MM.1S (cell line): Measurements from ENCODE around the gene ANKS1B.

ENCODE experiments used
- DNase-seq: peaks from one replicate; pipeline ENCODE4 v3.0.0-alpha.2; 2015
- H2AFZ ChIP-seq: fragments of 300-600 bp; sonication (generic); 2 replicates; pipeline ENCODE4 v1.6.0; 2016; ENCODE audit warnings: antibody characterized with exemption, low read length
- H3F3A ChIP-seq: fragments of 300-600 bp; sonication (generic); 2 replicates; pipeline ENCODE4 v1.6.1; 2016; ENCODE audit warnings: mild to moderate bottlenecking, antibody characterized with exemption, low read length, moderate library complexity, mixed read lengths; ENCODE audit not compliant: insufficient read depth
- H3K27ac ChIP-seq: fragments of 300-600 bp; sonication (generic); 2 replicates; pipeline ENCODE4 v1.5.1; 2016; ENCODE audit warnings: mild to moderate bottlenecking, low read length
- H3K27me3 ChIP-seq: fragments of 300-600 bp; sonication (generic); replicated peaks from 2 replicates; pipeline ENCODE4 v1.6.0; 2016; ENCODE audit warnings: low read length; ENCODE audit not compliant: insufficient read depth
- H3K36me3 ChIP-seq: fragments of 300-600 bp; sonication (generic); replicated peaks from 2 replicates; pipeline ENCODE4 v1.6.1; 2016; ENCODE audit warnings: mild to moderate bottlenecking, low read length, mixed read lengths; ENCODE audit not compliant: insufficient read depth
- H3K4me1 ChIP-seq: fragments of 300-600 bp; sonication (generic); 2 replicates; pipeline ENCODE4 v1.6.1; 2016; ENCODE audit warnings: low read length, mixed read lengths
- H3K4me2 ChIP-seq: fragments of 300-600 bp; sonication (generic); 2 replicates; pipeline ENCODE4 v1.6.0; 2016; ENCODE audit warnings: low read depth, low read length
- H3K4me3 ChIP-seq: fragments of 300-600 bp; sonication (generic); 2 replicates; pipeline ENCODE4 v1.5.1; 2016; ENCODE audit warnings: low read length, mixed read lengths
- H3K79me2 ChIP-seq: fragments of 300-600 bp; sonication (generic); 2 replicates; pipeline ENCODE4 v1.6.1; 2016; ENCODE audit warnings: mixed run types, low read length, mixed read lengths
- H3K9ac ChIP-seq: fragments of 300-600 bp; sonication (generic); 2 replicates; pipeline ENCODE4 v1.6.1; 2016; ENCODE audit warnings: low read length, mixed read lengths
- H3K9me2 ChIP-seq: fragments of 300-600 bp; sonication (generic); replicated peaks from 2 replicates; pipeline ENCODE4 v1.6.1; 2016; ENCODE audit warnings: mild to moderate bottlenecking, low read length, mixed read lengths; ENCODE audit not compliant: insufficient read depth
- H3K9me3 ChIP-seq: fragments of 300-600 bp; sonication (generic); replicated peaks from 2 replicates; pipeline ENCODE4 v1.6.1; 2016; ENCODE audit warnings: mild to moderate bottlenecking, low read length, mixed read lengths; ENCODE audit not compliant: insufficient read depth
- H4K20me1 ChIP-seq: fragments of 300-600 bp; sonication (generic); 2 replicates; pipeline ENCODE4 v1.6.1; 2016; ENCODE audit warnings: mild to moderate bottlenecking, low read length, moderate library complexity, mixed read lengths; ENCODE audit not compliant: insufficient read depth
- EZH2 ChIP-seq: fragments of 300-600 bp; sonication (generic); optimal IDR thresholded peaks from 2 replicates; pipeline ENCODE3; 2017; ENCODE audit warnings: low read depth, mild to moderate bottlenecking, antibody characterized with exemption, low read length, mixed read lengths
- EZH2phosphoT487 ChIP-seq: fragments of 300-600 bp; sonication (generic); IDR thresholded peaks from 2 replicates; pipeline ENCODE4 v1.6.1; 2018; ENCODE audit warnings: antibody characterized with exemption, low read length
- TF ChIP-seq, protein P1 (sequence below): fragments of 300-600 bp; sonication (generic); IDR thresholded peaks from 2 replicates; pipeline ENCODE4 v1.5.1; 2016; ENCODE audit warnings: antibody characterized with exemption, low read length, mixed read lengths

ANKS1B gene

DNA sequence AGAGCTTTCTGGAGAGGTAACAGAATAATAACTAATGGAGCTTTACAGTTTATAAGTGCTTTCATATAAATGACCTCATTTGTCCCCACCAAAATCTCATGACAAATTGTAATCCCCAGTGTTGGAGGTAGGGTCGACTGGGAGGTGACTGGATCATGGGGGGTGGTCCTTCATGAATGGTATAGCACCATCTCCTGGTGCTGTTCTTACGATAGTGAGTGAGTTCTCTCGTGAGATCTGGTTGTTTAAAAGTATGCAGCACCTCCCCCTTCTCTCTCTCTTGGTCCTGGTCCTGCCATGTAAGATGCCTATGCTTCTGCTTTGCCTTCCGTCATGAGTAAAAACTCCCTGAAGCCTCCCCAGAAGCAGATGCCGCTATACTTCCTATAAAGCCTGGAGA, 760.5 kb downstream of the ANKS1B start:
- Histone ChIP-seq H3K4me2 (no peak overlapping the region), H3F3A (no peaks in the 10 kb centered on the region), H3K4me3 (no peak overlapping the region), H3K27ac (no peak overlapping the region), H3K9me2 (no peaks in the 10 kb centered on the region), H3K9me3 (no peaks in the 10 kb centered on the region), H3K27me3 (no peaks in the 10 kb centered on the region), H3K36me3 (no peaks in the 10 kb centered on the region), H3K4me1 (no peaks in the 10 kb centered on the region), H3K9ac (no peak overlapping the region), H3K79me2 (no peaks in the 10 kb centered on the region), H4K20me1 (no peaks in the 10 kb centered on the region), H2AFZ (no peak overlapping the region)
- DNase-seq: no peak
- TF ChIP-seq EZH2phosphoT487: no peak
- TF ChIP-seq EZH2: no peak
- TF ChIP-seq, protein P1, sequence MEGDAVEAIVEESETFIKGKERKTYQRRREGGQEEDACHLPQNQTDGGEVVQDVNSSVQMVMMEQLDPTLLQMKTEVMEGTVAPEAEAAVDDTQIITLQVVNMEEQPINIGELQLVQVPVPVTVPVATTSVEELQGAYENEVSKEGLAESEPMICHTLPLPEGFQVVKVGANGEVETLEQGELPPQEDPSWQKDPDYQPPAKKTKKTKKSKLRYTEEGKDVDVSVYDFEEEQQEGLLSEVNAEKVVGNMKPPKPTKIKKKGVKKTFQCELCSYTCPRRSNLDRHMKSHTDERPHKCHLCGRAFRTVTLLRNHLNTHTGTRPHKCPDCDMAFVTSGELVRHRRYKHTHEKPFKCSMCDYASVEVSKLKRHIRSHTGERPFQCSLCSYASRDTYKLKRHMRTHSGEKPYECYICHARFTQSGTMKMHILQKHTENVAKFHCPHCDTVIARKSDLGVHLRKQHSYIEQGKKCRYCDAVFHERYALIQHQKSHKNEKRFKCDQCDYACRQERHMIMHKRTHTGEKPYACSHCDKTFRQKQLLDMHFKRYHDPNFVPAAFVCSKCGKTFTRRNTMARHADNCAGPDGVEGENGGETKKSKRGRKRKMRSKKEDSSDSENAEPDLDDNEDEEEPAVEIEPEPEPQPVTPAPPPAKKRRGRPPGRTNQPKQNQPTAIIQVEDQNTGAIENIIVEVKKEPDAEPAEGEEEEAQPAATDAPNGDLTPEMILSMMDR: no peak

DNA sequence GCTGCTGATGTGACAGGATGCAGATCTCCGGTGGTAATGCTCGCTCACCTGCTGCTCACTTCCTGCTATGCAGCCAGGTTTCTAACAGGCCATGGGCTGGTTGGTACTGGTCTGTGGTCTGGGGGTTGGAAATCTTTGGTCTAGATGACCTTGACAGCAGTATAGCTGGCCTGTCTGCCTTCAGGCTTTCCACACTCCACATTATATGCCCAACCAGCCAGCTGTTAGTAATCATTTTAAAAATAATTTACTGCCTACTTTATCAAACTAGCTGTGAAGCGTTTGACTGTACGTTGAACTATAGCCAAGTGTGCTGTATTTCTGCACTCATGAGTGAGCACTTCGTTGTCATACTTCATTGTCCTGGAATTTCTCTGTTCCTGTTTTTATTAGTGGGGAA, 761.2 kb downstream of the ANKS1B start:
- Histone ChIP-seq H3K27ac (no peak overlapping the region), H3F3A (no peaks in the 10 kb centered on the region), H4K20me1 (no peaks in the 10 kb centered on the region), H3K79me2 (no peaks in the 10 kb centered on the region), H3K9me3 (no peaks in the 10 kb centered on the region), H3K9me2 (no peaks in the 10 kb centered on the region), H3K4me1 (no peaks in the 10 kb centered on the region), H3K9ac (no peak overlapping the region), H3K36me3 (no peaks in the 10 kb centered on the region), H2AFZ (no peak overlapping the region), H3K4me3 (no peak overlapping the region), H3K27me3 (no peaks in the 10 kb centered on the region), H3K4me2 (no peak overlapping the region)
- no peak for DNase-seq
- TF ChIP-seq EZH2 (no peak), EZH2phosphoT487 (no peak)
- TF ChIP-seq, protein P1: no peak

DNA sequence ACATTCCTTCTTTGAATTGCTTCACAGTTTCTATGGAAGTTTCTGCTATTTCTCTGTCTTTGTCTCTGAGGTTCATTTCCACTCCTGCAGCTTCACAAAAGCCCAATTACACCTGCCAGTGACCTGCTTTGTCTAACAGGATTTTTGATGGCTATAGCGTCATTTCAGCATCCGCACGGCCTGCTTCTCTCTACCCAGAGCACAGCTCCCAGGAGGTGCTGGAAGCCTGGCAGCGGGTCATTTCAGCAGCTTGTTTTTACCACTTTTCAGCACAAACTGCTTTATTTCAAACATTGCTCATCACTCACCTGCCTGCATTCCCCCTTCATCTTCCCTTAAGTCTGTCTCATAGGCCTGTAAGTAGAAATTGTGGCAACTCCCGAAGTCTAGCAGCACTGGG, 771.7 kb downstream of the ANKS1B start:
- H3K4me3 ChIP-seq: no peak overlapping the region
- DNase-seq: no peak
- no peaks in the 10 kb centered on the region for H3K79me2 ChIP-seq
- TF ChIP-seq EZH2: no peak
- no peak for TF ChIP-seq EZH2phosphoT487
- TF ChIP-seq, protein P1: no peak
- no peaks in the 10 kb centered on the region for H3F3A ChIP-seq
- H3K27me3 ChIP-seq: no peaks in the 10 kb centered on the region
- no peaks in the 10 kb centered on the region for H3K9me2 ChIP-seq
- no peaks in the 10 kb centered on the region for H4K20me1 ChIP-seq
- H3K27ac ChIP-seq: no peak overlapping the region
- H3K4me1 ChIP-seq: no peaks in the 10 kb centered on the region
- H3K36me3 ChIP-seq: no peaks in the 10 kb centered on the region
- no peak overlapping the region for H3K9ac ChIP-seq
- H3K9me3 ChIP-seq: no peaks in the 10 kb centered on the region
- no peak overlapping the region for H2AFZ ChIP-seq
- H3K4me2 ChIP-seq: no peak overlapping the region
